GM12878 (cell line): ENCODE measurements around the gene PCDH15. TPM values are rescaled to one million over a fixed set of nuclear protein-coding genes. Genes with fewer than 3 reads are reported as not detected.

Experiments used
- ATAC-seq: fragments of 200-7000 bp; cut with Tn5 transposase; 3 replicates; pipeline ENCODE4 v1.9.1; 2020; ENCODE audit warnings: mild to moderate bottlenecking, moderate library complexity
- BruUV-seq: library from RNA; stranded (reverse); fragments of 400-500 nt; replicated peaks from 2 replicates; lab custom pipeline; 2021; lab: Mats Ljungman, UMichigan
- CTCF ChIA-PET: fragments of 300-600 bp; sonication (Branson Sonifier 250); formaldehyde crosslinking; extraction: SDS; loops from one replicate; lab custom pipeline; 2021; ENCODE audit warnings: inconsistent platforms; lab: Yijun Ruan, JAX
- POLR2A ChIA-PET: fragments of 350-600 bp; formaldehyde crosslinking; extraction: SDS; loops from one replicate; lab custom pipeline; 2021; ENCODE audit warnings: inconsistent platforms; lab: Charles Lee
- RAD21 ChIA-PET: fragments of 300-600 bp; sonication (Branson Sonifier 250); formaldehyde crosslinking; loops from one replicate; lab custom pipeline; 2023; ENCODE audit warnings: antibody characterized with exemption; ENCODE audit not compliant: unreplicated experiment; lab: Charles Lee
- SMC1A ChIA-PET: fragments of 300-600 bp; sonication (Branson Sonifier 250); formaldehyde crosslinking; loops from one replicate; lab custom pipeline; 2023; ENCODE audit not compliant: unreplicated experiment, uncharacterized antibody; lab: Charles Lee
- DNase-seq: peaks from one replicate; pipeline ENCODE4 v3.0.0-alpha.2; 2011; ENCODE audit warnings: low read depth, low spot score
- FAIRE-seq: peaks from 3 replicates; lab custom pipeline; 2011; peaks lifted over from hg19 to GRCh38; lab: Jason Lieb, UNC
- H2AFZ ChIP-seq: 2 replicates; pipeline ENCODE4 v1.6.0; 2011; ENCODE audit warnings: low read depth, low read length, control low read depth; ENCODE audit not compliant: control insufficient read depth
- H3K27ac ChIP-seq: 2 replicates; pipeline ENCODE4 v1.5.1; 2011; ENCODE audit warnings: control low read depth; ENCODE audit not compliant: control insufficient read depth, insufficient read depth
- H3K27me3 ChIP-seq, 2 experiments: replicated peaks in 1 of 2; 2 replicates each; pipeline versions ENCODE4 v1.6.0 to v1.6.1; 2011; ENCODE audit warnings: low read length in 1 of 2; ENCODE audit not compliant: control insufficient read depth in 2 of 2, insufficient read depth in 2 of 2
- H3K36me3 ChIP-seq, 2 experiments: 2 replicates each; pipeline ENCODE4 v1.5.1; 2011; ENCODE audit warnings: low read length in 1 of 2; ENCODE audit not compliant: control insufficient read depth in 2 of 2, insufficient read depth in 2 of 2
- H3K4me1 ChIP-seq: 2 replicates; pipeline ENCODE4 v1.6.1; 2011; ENCODE audit warnings: mild to moderate bottlenecking, low read length, moderate library complexity, mixed read lengths; ENCODE audit not compliant: control insufficient read depth, insufficient read depth
- H3K4me2 ChIP-seq: 2 replicates; pipeline ENCODE4 v1.6.0; 2011; ENCODE audit warnings: control low read depth; ENCODE audit not compliant: control insufficient read depth, insufficient read depth
- H3K4me3 ChIP-seq: fragments of 200-600 bp; sonication (generic); 2 replicates; pipeline ENCODE4 v1.5.1; 2016
- H3K79me2 ChIP-seq: 2 replicates; pipeline ENCODE4 v1.6.0; 2011; ENCODE audit warnings: low read length; ENCODE audit not compliant: control insufficient read depth, insufficient read depth
- H3K9ac ChIP-seq: 2 replicates; pipeline ENCODE4 v1.8.0; 2011; ENCODE audit warnings: low read length, control low read depth, mixed read lengths; ENCODE audit not compliant: control insufficient read depth, insufficient read depth
- H3K9me3 ChIP-seq: replicated peaks from 3 replicates; pipeline ENCODE4 v1.5.1; 2011; ENCODE audit warnings: mild to moderate bottlenecking, low read length; ENCODE audit not compliant: control insufficient read depth, insufficient read depth
- H4K20me1 ChIP-seq: 2 replicates; pipeline ENCODE4 v1.6.0; 2011; ENCODE audit not compliant: control insufficient read depth, insufficient read depth
- PML ChIP-seq: IDR thresholded peaks from 2 replicates; pipeline ENCODE4 v1.6.1; 2012; ENCODE audit warnings: low read length, inconsistent platforms
- POLR2A ChIP-seq: IDR thresholded peaks from 2 replicates; pipeline ENCODE4 v1.6.1; 2011; ENCODE audit warnings: low read depth, mild to moderate bottlenecking, low read length
- RAD21 ChIP-seq: IDR thresholded peaks from 2 replicates; pipeline ENCODE4 v1.6.1; 2011; ENCODE audit warnings: mild to moderate bottlenecking, low read depth, low read length, moderate library complexity; ENCODE audit not compliant: insufficient read depth
- SRF ChIP-seq, 2 experiments: IDR thresholded peaks; 2 replicates each; pipeline ENCODE4 v1.6.1; 2011; ENCODE audit warnings: low read depth in 2 of 2, low read length in 2 of 2, mild to moderate bottlenecking in 1 of 2, moderate library complexity in 1 of 2
- ZNF207 ChIP-seq: fragments of 450-650 bp; IDR thresholded peaks from 2 replicates; pipeline ENCODE4 v1.6.1; 2014; ENCODE audit warnings: antibody characterized with exemption, mild to moderate bottlenecking, borderline replicate concordance
- whole genome bisulfite sequencing: methylation state at CpG from one replicate; pipeline ENCODE4 v1.1.6; 2016; ENCODE audit warnings: low lambda C conversion rate; ENCODE audit not compliant: insufficient replicate concordance, insufficient coverage; ENCODE audit errors: missing lambda C conversion rate; 5-methylcytosine and 5-hydroxymethylcytosine counted together
- in situ Hi-C: fragments of 300-500 bp; cut with MboI; formaldehyde crosslinking; loops from 9 replicates; pipeline ENCODE4 v1.14.3; 2018; ENCODE audit warnings: mixed read lengths
- intact Hi-C: fragments of 100-400 bp; cut with micrococcal nuclease; formaldehyde crosslinking; loops from one replicate; pipeline ENCODE4 v1.14.2; 2022; ENCODE audit not compliant: unreplicated experiment
- polyA plus RNA-seq, 11 experiments: library from polyadenylated mRNA; depleted of rRNA in 4 of 11; unstranded in 6 of 11; stranded (reverse) in 5 of 11; fragments of >200 nt; fragmentation: Nextera tagmentation in 4 of 11; fragmentation: Illumina TruSeq in 1 of 11; extraction: Ambion mirVana in 4 of 11; extraction: Trizol in 1 of 11; gene quantifications; 1 replicate in 1 of 11; 2 replicates in 10 of 11; pipeline versions ENCODE4 v1.2.1 to v1.2.3, GENCODE V29; 2011 to 2016; ENCODE audit warnings: inconsistent platforms in 2 of 11, missing spikeins in 2 of 11, low read depth in 1 of 11
- total RNA-seq, 4 experiments: library from RNA; depleted of rRNA in 3 of 4; stranded (reverse); fragments of >200 nt in 3 of 4; fragmentation: Illumina TruSeq in 1 of 4; extraction: Trizol in 1 of 4; gene quantifications; 2 replicates each; pipeline versions ENCODE4 v1.2.1 to v1.2.3, GENCODE V29; 2013 to 2021
- TF ChIP-seq, protein P1 (sequence below): IDR thresholded peaks from 2 replicates; pipeline ENCODE4 v1.6.1; 2011; ENCODE audit warnings: low read depth, mild to moderate bottlenecking, low read length, moderate library complexity, borderline replicate concordance; ENCODE audit errors: extremely low read depth
- TF ChIP-seq, protein P2 (sequence below): fragments of 450-650 bp; IDR thresholded peaks from 2 replicates; pipeline ENCODE4 v1.6.1; 2017; ENCODE audit warnings: mild to moderate bottlenecking
- TF ChIP-seq, protein P3 (sequence below): IDR thresholded peaks from 2 replicates; pipeline ENCODE4 v1.6.1; 2012; ENCODE audit warnings: mild to moderate bottlenecking, low read depth, low read length

PCDH15 gene
- total and polyA plus RNA-seq, 10 of the 15 experiments (the other 5 are each of a cell fraction or from before 2014, with no cell fraction given): 0.03 to 0.52 (median 0.07) TPM; not detected in 6

GRCh38 chr10:54259104-54259503, 541.9 kb downstream of the PCDH15 start:
- ATAC-seq (no peak), DNase-seq (no peak)
- Histone ChIP-seq H3K4me2 (no peak overlapping the region), H4K20me1 (no peaks in the 10 kb centered on the region), H3K4me3 (no peak overlapping the region), H3K9me3 (no peaks in the 10 kb centered on the region)
- in situ Hi-C loops: no loop called here
- no peak for TF ChIP-seq POLR2A
- no peak for TF ChIP-seq RAD21
- no peak for TF ChIP-seq SRF (IDR thresholded peaks at IDR 0.05; ENCODE audit: low read depth in 2 of 2, low read length in 2 of 2)
- TF ChIP-seq, protein P1, sequence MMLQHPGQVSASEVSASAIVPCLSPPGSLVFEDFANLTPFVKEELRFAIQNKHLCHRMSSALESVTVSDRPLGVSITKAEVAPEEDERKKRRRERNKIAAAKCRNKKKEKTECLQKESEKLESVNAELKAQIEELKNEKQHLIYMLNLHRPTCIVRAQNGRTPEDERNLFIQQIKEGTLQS: no peak
- no peak for TF ChIP-seq ZNF207
- TF ChIP-seq PML: no peak
- TF ChIP-seq, protein P2, sequence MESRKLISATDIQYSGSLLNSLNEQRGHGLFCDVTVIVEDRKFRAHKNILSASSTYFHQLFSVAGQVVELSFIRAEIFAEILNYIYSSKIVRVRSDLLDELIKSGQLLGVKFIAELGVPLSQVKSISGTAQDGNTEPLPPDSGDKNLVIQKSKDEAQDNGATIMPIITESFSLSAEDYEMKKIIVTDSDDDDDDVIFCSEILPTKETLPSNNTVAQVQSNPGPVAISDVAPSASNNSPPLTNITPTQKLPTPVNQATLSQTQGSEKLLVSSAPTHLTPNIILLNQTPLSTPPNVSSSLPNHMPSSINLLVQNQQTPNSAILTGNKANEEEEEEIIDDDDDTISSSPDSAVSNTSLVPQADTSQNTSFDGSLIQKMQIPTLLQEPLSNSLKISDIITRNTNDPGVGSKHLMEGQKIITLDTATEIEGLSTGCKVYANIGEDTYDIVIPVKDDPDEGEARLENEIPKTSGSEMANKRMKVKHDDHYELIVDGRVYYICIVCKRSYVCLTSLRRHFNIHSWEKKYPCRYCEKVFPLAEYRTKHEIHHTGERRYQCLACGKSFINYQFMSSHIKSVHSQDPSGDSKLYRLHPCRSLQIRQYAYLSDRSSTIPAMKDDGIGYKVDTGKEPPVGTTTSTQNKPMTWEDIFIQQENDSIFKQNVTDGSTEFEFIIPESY: no peak
- TF ChIP-seq, protein P3, sequence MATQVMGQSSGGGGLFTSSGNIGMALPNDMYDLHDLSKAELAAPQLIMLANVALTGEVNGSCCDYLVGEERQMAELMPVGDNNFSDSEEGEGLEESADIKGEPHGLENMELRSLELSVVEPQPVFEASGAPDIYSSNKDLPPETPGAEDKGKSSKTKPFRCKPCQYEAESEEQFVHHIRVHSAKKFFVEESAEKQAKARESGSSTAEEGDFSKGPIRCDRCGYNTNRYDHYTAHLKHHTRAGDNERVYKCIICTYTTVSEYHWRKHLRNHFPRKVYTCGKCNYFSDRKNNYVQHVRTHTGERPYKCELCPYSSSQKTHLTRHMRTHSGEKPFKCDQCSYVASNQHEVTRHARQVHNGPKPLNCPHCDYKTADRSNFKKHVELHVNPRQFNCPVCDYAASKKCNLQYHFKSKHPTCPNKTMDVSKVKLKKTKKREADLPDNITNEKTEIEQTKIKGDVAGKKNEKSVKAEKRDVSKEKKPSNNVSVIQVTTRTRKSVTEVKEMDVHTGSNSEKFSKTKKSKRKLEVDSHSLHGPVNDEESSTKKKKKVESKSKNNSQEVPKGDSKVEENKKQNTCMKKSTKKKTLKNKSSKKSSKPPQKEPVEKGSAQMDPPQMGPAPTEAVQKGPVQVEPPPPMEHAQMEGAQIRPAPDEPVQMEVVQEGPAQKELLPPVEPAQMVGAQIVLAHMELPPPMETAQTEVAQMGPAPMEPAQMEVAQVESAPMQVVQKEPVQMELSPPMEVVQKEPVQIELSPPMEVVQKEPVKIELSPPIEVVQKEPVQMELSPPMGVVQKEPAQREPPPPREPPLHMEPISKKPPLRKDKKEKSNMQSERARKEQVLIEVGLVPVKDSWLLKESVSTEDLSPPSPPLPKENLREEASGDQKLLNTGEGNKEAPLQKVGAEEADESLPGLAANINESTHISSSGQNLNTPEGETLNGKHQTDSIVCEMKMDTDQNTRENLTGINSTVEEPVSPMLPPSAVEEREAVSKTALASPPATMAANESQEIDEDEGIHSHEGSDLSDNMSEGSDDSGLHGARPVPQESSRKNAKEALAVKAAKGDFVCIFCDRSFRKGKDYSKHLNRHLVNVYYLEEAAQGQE: no peak
- TF ChIP-seq, all 136 proteins: peak for 0
- Histone ChIP-seq H3K79me2 (no peaks in the 10 kb centered on the region), H3K27me3 (no peaks in the 10 kb centered on the region), H3K4me1 (no peaks in the 10 kb centered on the region), H2AFZ (no peak overlapping the region), H3K36me3 (no peaks in the 10 kb centered on the region), H3K27ac (no peak overlapping the region), H3K9ac (no peak overlapping the region)
- ChIA-PET RAD21 (no interaction called here), SMC1A (no interaction called here), POLR2A (no interaction called here), CTCF (interaction anchor here (1.0 kb wide), 1 partner anchor 12 kb away, joined by 3 read pairs; no protein-coding TSS in a partner anchor)
- BruUV-seq: no TSS peak
- FAIRE-seq: no peak
- 25% methylated on average over 2 of the region's 2 CpGs for WGBS
- intact Hi-C loops: no loop called here
